ENCODE data around the gene GNA12.

GNA12 gene

DNA sequence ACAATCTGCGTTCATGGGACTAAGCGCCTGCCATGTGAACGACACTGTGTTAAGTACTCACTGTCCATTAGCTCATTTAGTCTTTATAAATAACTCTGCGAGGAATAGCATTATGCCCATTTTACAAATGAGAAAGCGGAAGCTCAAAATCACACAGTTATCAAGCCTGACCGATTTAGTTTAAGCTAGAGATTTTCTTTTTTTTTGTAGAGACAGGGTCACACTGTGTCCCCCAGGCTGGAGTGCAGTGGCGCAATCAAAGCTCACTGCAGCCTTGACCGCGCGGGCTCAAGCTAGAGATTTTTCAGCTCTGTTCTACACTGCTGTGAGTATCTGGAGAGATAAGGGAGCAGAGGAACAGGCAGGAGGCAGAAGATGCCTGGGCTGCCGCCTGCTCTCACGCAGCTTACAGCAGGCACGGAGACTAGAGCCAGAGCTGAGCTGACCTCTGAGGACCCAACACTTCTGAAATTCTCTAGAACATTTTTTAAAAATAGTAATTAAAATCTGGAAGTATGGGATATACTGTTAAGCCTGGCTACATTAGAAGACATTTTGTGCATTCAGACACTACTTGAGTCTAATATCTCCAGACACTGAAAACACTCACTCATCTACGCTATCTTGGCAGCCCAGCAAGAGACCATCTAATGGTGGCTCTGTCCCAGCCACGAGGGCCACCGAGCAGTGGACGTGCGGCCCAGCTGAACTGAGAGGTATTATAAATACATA is 38.7 kb downstream of the GNA12 start:
- DNase-seq (ENCODE audit: low read depth), result no peak
- TF ChIP-seq, protein P1, sequence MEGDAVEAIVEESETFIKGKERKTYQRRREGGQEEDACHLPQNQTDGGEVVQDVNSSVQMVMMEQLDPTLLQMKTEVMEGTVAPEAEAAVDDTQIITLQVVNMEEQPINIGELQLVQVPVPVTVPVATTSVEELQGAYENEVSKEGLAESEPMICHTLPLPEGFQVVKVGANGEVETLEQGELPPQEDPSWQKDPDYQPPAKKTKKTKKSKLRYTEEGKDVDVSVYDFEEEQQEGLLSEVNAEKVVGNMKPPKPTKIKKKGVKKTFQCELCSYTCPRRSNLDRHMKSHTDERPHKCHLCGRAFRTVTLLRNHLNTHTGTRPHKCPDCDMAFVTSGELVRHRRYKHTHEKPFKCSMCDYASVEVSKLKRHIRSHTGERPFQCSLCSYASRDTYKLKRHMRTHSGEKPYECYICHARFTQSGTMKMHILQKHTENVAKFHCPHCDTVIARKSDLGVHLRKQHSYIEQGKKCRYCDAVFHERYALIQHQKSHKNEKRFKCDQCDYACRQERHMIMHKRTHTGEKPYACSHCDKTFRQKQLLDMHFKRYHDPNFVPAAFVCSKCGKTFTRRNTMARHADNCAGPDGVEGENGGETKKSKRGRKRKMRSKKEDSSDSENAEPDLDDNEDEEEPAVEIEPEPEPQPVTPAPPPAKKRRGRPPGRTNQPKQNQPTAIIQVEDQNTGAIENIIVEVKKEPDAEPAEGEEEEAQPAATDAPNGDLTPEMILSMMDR (conservative IDR thresholded peaks at IDR 0.05; ENCODE audit: control insufficient read depth, insufficient read depth, low read depth, low read length), result no peak
- H3K4me3 ChIP-seq (ENCODE audit: control insufficient read depth, low read depth, low read length), result no peak overlapping the region

DNA sequence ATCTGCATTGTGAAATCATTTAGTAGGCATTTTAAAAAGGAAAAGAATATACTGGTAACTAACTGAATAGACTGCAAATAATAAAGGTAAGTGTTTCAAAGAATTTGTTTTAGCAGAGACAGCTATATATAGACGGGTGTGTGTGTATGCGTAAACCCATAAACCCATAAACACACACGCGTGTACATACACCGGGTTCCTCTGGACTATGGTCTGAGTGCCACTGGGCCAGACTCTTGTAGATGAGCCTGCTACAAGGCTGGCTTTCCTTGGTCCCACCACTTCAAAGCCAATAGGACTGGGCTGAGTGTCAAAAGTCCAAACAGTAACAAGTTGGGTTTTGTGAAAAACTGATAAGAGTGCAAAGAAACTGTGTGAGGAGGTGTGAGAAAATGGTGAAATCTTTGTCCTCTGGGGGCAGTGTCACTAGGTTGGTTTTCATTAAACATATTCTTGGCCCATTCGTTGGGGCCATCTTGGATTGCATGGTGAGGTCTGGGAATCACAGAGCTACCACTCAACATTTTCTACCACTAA is 39.8 kb downstream of the GNA12 start:
- TF ChIP-seq, protein P1 (conservative IDR thresholded peaks at IDR 0.05; ENCODE audit: control insufficient read depth, insufficient read depth, low read depth, low read length), result no peak
- no peak for DNase-seq (ENCODE audit: low read depth)
- no peak overlapping the region for H3K4me3 ChIP-seq (ENCODE audit: control insufficient read depth, low read depth, low read length)

DNA sequence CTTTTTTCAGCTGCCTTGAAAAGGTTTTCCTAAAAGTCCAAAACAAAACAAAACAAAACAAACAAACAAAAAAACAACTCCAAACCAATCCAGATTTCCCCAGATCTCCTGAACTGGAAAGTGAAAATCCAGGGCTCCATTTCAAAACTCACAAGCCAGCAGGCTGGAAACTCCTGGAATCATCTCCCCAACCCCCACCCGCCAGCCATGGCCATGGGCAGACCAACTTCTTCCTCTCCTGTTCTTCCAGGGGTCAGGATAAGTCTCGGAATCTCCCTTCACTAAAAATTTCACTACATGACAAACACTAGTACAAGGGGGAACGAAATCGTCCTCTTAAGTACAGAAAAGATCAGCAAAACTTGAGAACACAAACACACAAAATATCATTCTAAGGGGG is 40.4 kb downstream of the GNA12 start:
- TF ChIP-seq, protein P1 (conservative IDR thresholded peaks at IDR 0.05; ENCODE audit: control insufficient read depth, insufficient read depth, low read depth, low read length), result no peak
- no peak for DNase-seq (ENCODE audit: low read depth)
- no peak overlapping the region for H3K4me3 ChIP-seq (ENCODE audit: control insufficient read depth, low read depth, low read length)

DNA sequence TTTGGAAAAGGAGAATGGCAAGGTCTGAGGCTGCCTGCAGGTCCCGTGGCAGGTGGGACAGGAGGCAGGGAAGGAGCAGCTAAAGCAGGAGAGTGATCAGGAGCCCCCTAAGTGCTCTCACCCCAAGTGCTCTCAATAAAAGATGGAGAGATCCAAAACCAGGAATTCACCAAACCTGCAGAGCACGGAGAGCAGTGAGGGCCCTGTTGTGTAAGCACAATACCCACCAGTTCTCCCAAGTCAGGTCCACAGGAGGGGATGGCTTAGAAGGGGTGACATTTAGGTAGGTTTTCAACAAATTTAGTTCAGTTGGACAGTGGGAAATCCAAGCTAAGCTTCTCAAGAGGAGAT is 40.8 kb downstream of the GNA12 start:
- no peak for DNase-seq (ENCODE audit: low read depth)
- no peak overlapping the region for H3K4me3 ChIP-seq (ENCODE audit: control insufficient read depth, low read depth, low read length)
- TF ChIP-seq, protein P1 (conservative IDR thresholded peaks at IDR 0.05; ENCODE audit: control insufficient read depth, insufficient read depth, low read depth, low read length), result no peak

DNA sequence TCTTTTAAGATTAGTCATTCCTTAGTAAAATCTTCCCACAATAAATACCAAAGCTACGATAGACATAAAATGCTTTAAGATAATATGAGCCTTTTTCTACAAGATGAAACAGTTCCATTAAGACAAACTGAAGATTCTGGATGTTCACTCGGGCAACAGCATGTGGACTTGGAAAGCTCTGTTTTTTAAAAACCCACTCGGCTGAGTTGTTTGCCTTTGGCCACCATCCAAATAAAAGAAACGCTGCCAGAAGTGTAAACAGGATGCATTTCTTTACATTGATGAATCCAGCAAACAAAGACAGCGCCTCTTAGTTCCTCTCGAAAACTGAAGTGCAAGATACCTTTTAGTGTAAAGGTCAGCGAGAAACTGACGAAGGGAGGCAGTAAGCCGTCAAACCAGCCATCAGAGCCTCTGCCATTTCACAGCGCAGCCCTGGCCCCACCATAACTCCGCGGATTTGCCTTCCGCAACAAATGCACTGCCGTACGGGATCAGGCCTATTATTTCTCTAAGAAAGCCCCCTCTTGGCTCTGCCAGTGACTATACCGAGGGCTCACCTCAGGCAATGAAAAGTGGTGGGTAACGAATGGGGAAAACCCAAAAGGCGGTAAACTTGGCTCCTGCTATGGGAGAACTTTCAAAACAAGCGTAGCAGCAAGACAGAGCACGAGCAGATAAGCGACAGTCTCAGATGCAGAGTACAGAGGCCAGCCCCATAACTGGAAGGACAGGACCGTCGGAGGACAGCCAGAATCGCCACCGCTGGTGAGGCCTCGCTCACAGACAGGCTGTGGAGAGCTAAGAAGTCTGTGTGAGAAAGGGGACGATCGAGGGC is 41.4 kb downstream of the GNA12 start:
- H3K4me3 ChIP-seq (ENCODE audit: control insufficient read depth, low read depth, low read length), result no peak overlapping the region
- peak; percentile 55 for DNase-seq (ENCODE audit: low read depth)
- TF ChIP-seq, protein P1 (conservative IDR thresholded peaks at IDR 0.05; ENCODE audit: control insufficient read depth, insufficient read depth, low read depth, low read length), result no peak

- DNase-seq (ENCODE audit: low read depth), result peak; percentile 57
- no peak overlapping the region for H3K4me3 ChIP-seq (ENCODE audit: control insufficient read depth, low read depth, low read length)
- TF ChIP-seq, protein P1 (conservative IDR thresholded peaks at IDR 0.05; ENCODE audit: control insufficient read depth, insufficient read depth, low read depth, low read length), result no peak
Measured at GRCh38 chr7:2802101-2802500, 42.0 kb downstream of the GNA12 start.

All from fibroblast of mammary gland (primary cell).